ENCODE measurements around the gene ADGRF3.

DNA sequence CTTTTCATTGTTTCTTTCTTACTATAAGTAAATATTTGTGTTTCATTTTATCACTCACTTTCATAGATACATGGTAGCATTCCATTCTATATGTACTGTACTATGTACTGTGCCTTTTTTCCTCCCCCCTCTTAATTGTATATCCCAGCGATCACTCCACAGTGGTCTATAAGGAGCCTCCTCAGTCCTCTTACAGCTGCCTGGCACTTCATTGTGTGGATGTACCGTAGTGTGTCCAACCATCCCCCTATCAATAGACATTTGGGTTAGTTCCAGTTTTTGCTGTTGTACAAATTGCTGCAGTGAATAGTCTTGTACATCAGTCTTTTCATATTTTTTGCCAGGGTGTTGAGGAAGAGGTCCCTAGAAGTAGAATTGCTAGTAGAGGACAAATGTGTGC, 33.7 kb upstream of the ADGRF3 start:
- TF ChIP-seq POLR2A (IDR thresholded peaks at IDR 0.05; ENCODE audit: low read depth, low read length): no peak
- TF ChIP-seq TAF1 (IDR thresholded peaks at IDR 0.05; ENCODE audit: low read depth, low read length): no peak
